GM10266 (cell line): Measurements from ENCODE around the gene CFAP298.

ENCODE experiments used
- DNase-seq: peaks from one replicate; pipeline ENCODE4 v3.0.0; 2012; ENCODE audit errors: extremely low spot score
- CTCF ChIP-seq: IDR thresholded peaks from 2 replicates; pipeline ENCODE4 v1.5.1; 2012; ENCODE audit warnings: mild to moderate bottlenecking, low read depth; ENCODE audit not compliant: control insufficient read depth, insufficient read depth; ENCODE audit errors: missing control alignments

Gene CFAP298

GRCh38 chr21:32605469-32605868, 6.7 kb downstream of the CFAP298 start:
- no peak for TF ChIP-seq CTCF
- no peak for DNase-seq

GRCh38 chr21:32604464-32604863, 7.7 kb downstream of the CFAP298 start:
- no peak for DNase-seq
- no peak for TF ChIP-seq CTCF

- DNase-seq: no peak
- no peak for TF ChIP-seq CTCF
These were observed 9.0 kb downstream of the CFAP298 start for GRCh38 chr21:32603131-32603530.

GRCh38 chr21:32602099-32602498, 10.1 kb downstream of the CFAP298 start:
- no peak for TF ChIP-seq CTCF
- DNase-seq: no peak

- TF ChIP-seq CTCF: no peak
- DNase-seq: no peak
These were observed 12.7 kb downstream of the CFAP298 start for GRCh38 chr21:32599526-32599925.

- TF ChIP-seq CTCF: no peak
- no peak for DNase-seq
These were observed 13.1 kb downstream of the CFAP298 start for GRCh38 chr21:32599091-32599490.

- no peak for DNase-seq
- TF ChIP-seq CTCF: no peak
These were observed 15.0 kb downstream of the CFAP298 start for GRCh38 chr21:32597205-32597604.
